ENCODE data around the gene BMP7.

- no peak for TF ChIP-seq CTCF (conservative IDR thresholded peaks at IDR 0.05; ENCODE audit: low read length)
- TF ChIP-seq EZH2phosphoT487 (IDR thresholded peaks at IDR 0.05; ENCODE audit: borderline replicate concordance), result no peak
These were observed 11.1 kb upstream of the BMP7 start for GRCh38 chr20:57277398-57278105.
